NB4 (cell line): ENCODE measurements around the gene CXorf58.

Experiments
- CTCF ChIP-seq: IDR thresholded peaks from one replicate; pipeline ENCODE4 v1.5.1; 2012; ENCODE audit warnings: low read depth, low read length
- MYC ChIP-seq: IDR thresholded peaks from 2 replicates; pipeline ENCODE4 v1.6.1; 2011; ENCODE audit warnings: low read depth, low read length
- POLR2A ChIP-seq: IDR thresholded peaks from 2 replicates; pipeline ENCODE4 v1.6.1; 2011; ENCODE audit warnings: mild to moderate bottlenecking; ENCODE audit not compliant: insufficient read length; ENCODE audit errors: extremely low read depth

GRCh38 chrX:23887918-23888317, 19.9 kb upstream of the CXorf58 start:
- TF ChIP-seq POLR2A (no peak), CTCF (no peak), MYC (no peak)
